Measurements from ENCODE around the gene ADAP1. TPM values are rescaled to one million over a fixed set of nuclear protein-coding genes. Genes with fewer than 3 reads are reported as not detected.

The ADAP1 gene
- total RNA-seq, 1 experiment from 2014 or later: 6.2 TPM

GRCh38 chr7:879093-879492 lies 75.4 kb downstream of the ADAP1 start:
- no peak overlapping the region for H4K91ac ChIP-seq (ENCODE audit: insufficient read length, low read depth, low read length)
- peak overlapping the region; percentile 57 to 90 (median 77); a peak in 3 of 7 replicates for H3K27ac Mint-ChIP-seq
- peaks cover 5% of the 10 kb centered on the region for H3K23me2 ChIP-seq (ENCODE audit: insufficient read length, low read depth, low read length, poor library complexity, severe bottlenecking)
- H2BK5ac ChIP-seq (ENCODE audit: insufficient read length, low read length): no peak overlapping the region
- no peak overlapping the region for H3K4me2 ChIP-seq (ENCODE audit: insufficient read depth, insufficient read length, low read length)
- H2AFZ ChIP-seq (ENCODE audit: low read length): no peak overlapping the region
- H3K27ac ChIP-seq (ENCODE audit: insufficient read length, low read depth, low read length): no peak overlapping the region
- no peak overlapping the region for H4K8ac ChIP-seq (replicated peaks; ENCODE audit: insufficient read length, low read depth, low read length)
- H3K27me3 ChIP-seq (ENCODE audit: insufficient read depth, low read length): no peaks in the 10 kb centered on the region
- no peak overlapping the region for H2BK15ac ChIP-seq (ENCODE audit: low read depth, low read length)
- peaks cover 3% of the 10 kb centered on the region for H3K79me1 ChIP-seq (ENCODE audit: insufficient read depth, low read depth, low read length, poor library complexity, severe bottlenecking)
- H2AK5ac ChIP-seq (ENCODE audit: insufficient read length, low read length): no peak overlapping the region
- H3T11ph ChIP-seq (ENCODE audit: low read length): no peak overlapping the region
- H3K18ac ChIP-seq (ENCODE audit: insufficient read length, low read depth, low read length): no peak overlapping the region
- H2BK120ac ChIP-seq (ENCODE audit: low read depth, low read length, poor library complexity, severe bottlenecking): no peak overlapping the region
- peaks cover 13 to 29% (median 25%) of the 10 kb centered on the region in 3 experiments for H3K36me3 Mint-ChIP-seq (ENCODE audit: insufficient read depth in 1 of 3, low read depth in 3 of 3)
- H3K4me1 Mint-ChIP-seq: peaks cover 7 to 10% of the 10 kb centered on the region in 2 experiments
- H4K5ac ChIP-seq (ENCODE audit: insufficient read length, low read depth, low read length): no peak overlapping the region
- peaks cover 0 to 3% of the 10 kb centered on the region in 2 experiments; a peak in 2 of 5 replicates for H3K9me3 Mint-ChIP-seq
- no peak for DNase-seq
- H3K23ac ChIP-seq (ENCODE audit: insufficient read length, low read depth, low read length): no peak overlapping the region
- no peak overlapping the region for H2BK20ac ChIP-seq (ENCODE audit: low read depth, low read length, poor library complexity, severe bottlenecking)
- no peaks in the 10 kb centered on the region for H3K9me3 ChIP-seq (ENCODE audit: control insufficient read depth, low read depth, low read length)
- no peaks in the 10 kb centered on the region for H3K27me3 Mint-ChIP-seq (ENCODE audit: low read depth)
- no peak overlapping the region for H3K4ac ChIP-seq (ENCODE audit: low read depth, low read length)
- H3K9ac ChIP-seq (ENCODE audit: extremely low read depth, insufficient read length, low read length): no peak overlapping the region
- TF ChIP-seq, protein P1, sequence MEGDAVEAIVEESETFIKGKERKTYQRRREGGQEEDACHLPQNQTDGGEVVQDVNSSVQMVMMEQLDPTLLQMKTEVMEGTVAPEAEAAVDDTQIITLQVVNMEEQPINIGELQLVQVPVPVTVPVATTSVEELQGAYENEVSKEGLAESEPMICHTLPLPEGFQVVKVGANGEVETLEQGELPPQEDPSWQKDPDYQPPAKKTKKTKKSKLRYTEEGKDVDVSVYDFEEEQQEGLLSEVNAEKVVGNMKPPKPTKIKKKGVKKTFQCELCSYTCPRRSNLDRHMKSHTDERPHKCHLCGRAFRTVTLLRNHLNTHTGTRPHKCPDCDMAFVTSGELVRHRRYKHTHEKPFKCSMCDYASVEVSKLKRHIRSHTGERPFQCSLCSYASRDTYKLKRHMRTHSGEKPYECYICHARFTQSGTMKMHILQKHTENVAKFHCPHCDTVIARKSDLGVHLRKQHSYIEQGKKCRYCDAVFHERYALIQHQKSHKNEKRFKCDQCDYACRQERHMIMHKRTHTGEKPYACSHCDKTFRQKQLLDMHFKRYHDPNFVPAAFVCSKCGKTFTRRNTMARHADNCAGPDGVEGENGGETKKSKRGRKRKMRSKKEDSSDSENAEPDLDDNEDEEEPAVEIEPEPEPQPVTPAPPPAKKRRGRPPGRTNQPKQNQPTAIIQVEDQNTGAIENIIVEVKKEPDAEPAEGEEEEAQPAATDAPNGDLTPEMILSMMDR (conservative IDR thresholded peaks at IDR 0.05): no peak
- H3K4me3 Mint-ChIP-seq: peak overlapping the region; percentile 53 to 91; a peak in 3 of 5 replicates
- no peak overlapping the region for H2BK12ac ChIP-seq (ENCODE audit: insufficient read length, low read depth, low read length)
- H3K79me2 ChIP-seq (ENCODE audit: insufficient read depth, low read length): peaks cover 55% of the 10 kb centered on the region; the same call in 1 of the 2 replicates
- H4K20me1 ChIP-seq (ENCODE audit: control insufficient read depth, insufficient read depth, insufficient read length): no peaks in the 10 kb centered on the region
- no peak overlapping the region for H3K14ac ChIP-seq (ENCODE audit: insufficient read depth, low read length)
- no peak overlapping the region for H3K56ac ChIP-seq (ENCODE audit: insufficient read length, low read depth, low read length)
- no CpG with 5 or more reads among the region's 15 CpGs for WGBS (ENCODE audit: extremely low coverage, insufficient read length, low lambda C conversion rate)
- no peaks in the 10 kb centered on the region for H3K4me1 ChIP-seq (ENCODE audit: insufficient read depth, low read length)

Data from H9 (cell line).